Chondrocyte (in vitro differentiated cells): ENCODE results near the gene PRX. TPM values are rescaled to one million over a fixed set of nuclear protein-coding genes. Genes with fewer than 3 reads are reported as not detected.
A peak's percentile ranks its signal among the peaks of the same experiment; 100 is the strongest.

Source experiments
- DNase-seq: peaks from one replicate; pipeline ENCODE4 v3.0.0; 2021; ENCODE audit warnings: mixed read lengths, low spot score
- H3K27ac Mint-ChIP-seq: one replicate; pipeline ENCODE4 v1.8.0; 2021; ENCODE audit warnings: mild to moderate bottlenecking, moderate library complexity, mixed read lengths; ENCODE audit not compliant: unreplicated experiment
- H3K27me3 Mint-ChIP-seq: 2 replicates; pipeline ENCODE4 v1.8.0; 2021; ENCODE audit warnings: low read depth, mixed read lengths
- H3K36me3 Mint-ChIP-seq: 2 replicates; pipeline ENCODE4 v1.8.0; 2021; ENCODE audit warnings: low read depth, mixed read lengths
- H3K4me1 Mint-ChIP-seq: 2 replicates; pipeline ENCODE4 v1.8.0; 2021; ENCODE audit warnings: low read depth, mild to moderate bottlenecking, mixed read lengths
- H3K4me3 Mint-ChIP-seq: one replicate; pipeline ENCODE4 v1.8.0; 2021; ENCODE audit warnings: mild to moderate bottlenecking, moderate library complexity, mixed read lengths; ENCODE audit not compliant: unreplicated experiment
- H3K9me3 Mint-ChIP-seq: 2 replicates; pipeline ENCODE4 v1.8.0; 2021; ENCODE audit warnings: low read depth, mixed read lengths
- total RNA-seq: library from RNA; stranded (reverse); gene quantifications from 3 replicates; pipeline ENCODE4 v1.2.1, GENCODE V29; 2021
- TF ChIP-seq, protein P1 (sequence below): fragments of 200-600 bp; sonication (generic); IDR thresholded peaks from 2 replicates; pipeline ENCODE4 v1.5.0; 2021; ENCODE audit warnings: antibody characterized with exemption, mild to moderate bottlenecking, moderate library complexity

The PRX gene
- total RNA-seq, 1 donor from 2014 or later: 4.9 TPM

GRCh38 chr19:40415768-40416167 lies 2.6 kb upstream of the PRX start:
- Mint-ChIP-seq H3K27me3 (no peaks in the 10 kb centered on the region), H3K9me3 (no peaks in the 10 kb centered on the region), H3K27ac (peak overlapping the region; percentile 2), H3K4me1 (peaks cover 43% of the 10 kb centered on the region), H3K4me3 (no peak overlapping the region), H3K36me3 (no peaks in the 10 kb centered on the region)
- TF ChIP-seq, protein P1, sequence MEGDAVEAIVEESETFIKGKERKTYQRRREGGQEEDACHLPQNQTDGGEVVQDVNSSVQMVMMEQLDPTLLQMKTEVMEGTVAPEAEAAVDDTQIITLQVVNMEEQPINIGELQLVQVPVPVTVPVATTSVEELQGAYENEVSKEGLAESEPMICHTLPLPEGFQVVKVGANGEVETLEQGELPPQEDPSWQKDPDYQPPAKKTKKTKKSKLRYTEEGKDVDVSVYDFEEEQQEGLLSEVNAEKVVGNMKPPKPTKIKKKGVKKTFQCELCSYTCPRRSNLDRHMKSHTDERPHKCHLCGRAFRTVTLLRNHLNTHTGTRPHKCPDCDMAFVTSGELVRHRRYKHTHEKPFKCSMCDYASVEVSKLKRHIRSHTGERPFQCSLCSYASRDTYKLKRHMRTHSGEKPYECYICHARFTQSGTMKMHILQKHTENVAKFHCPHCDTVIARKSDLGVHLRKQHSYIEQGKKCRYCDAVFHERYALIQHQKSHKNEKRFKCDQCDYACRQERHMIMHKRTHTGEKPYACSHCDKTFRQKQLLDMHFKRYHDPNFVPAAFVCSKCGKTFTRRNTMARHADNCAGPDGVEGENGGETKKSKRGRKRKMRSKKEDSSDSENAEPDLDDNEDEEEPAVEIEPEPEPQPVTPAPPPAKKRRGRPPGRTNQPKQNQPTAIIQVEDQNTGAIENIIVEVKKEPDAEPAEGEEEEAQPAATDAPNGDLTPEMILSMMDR: no peak
- DNase-seq: no peak

DNA sequence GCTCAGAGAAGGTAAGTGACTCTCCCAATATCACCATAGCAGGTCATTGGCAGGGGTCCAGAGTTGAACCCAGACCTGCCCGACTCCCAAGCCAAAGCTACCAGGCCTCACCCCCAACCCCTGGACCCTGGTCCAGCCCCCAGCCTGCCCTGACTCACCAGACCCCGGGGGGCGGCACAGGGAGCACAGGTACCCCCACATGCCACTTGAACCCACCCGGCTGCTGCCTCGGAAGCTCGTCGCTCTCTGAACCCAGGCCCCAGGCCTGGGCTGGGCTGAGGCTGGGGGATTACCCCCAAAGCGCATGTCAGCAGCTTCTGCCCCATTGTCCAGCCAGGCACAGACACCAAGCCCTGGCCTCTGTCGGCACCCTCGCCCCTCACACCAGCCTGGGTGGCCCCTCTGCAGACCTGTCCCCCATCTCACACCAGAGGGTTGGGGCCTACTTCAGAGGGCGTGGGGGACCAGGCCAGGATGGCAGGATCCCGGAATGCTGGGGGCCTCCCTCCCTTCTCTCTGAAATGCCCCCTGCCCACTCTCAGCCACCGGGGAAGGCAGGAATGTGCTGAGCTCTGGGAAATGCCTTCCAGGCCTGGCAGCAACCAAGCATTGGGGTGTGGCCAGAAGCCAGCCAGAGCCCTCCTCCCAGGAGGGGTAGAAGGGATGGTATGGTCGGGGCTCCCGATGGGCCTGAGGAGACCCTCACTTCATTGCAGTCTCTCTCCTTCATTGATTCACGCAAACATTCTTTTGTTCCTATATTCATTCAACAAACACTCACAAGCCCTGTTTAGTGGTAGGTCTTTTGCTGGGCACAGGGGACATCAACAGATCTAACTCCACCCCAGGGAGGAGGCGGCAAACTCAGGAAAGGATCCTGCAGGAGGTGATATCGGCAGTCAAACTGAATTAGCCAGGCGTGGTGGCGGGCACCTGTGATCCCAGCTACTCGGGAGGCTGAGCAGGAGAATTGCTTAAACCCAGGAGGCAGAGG lies 1.7 kb upstream of the PRX start:
- no peak overlapping the region for H3K4me3 Mint-ChIP-seq
- H3K27ac Mint-ChIP-seq: no peak overlapping the region
- no peaks in the 10 kb centered on the region for H3K27me3 Mint-ChIP-seq
- TF ChIP-seq, protein P1: no peak
- no peaks in the 10 kb centered on the region for H3K36me3 Mint-ChIP-seq
- H3K9me3 Mint-ChIP-seq: no peaks in the 10 kb centered on the region
- H3K4me1 Mint-ChIP-seq: peaks cover 40% of the 10 kb centered on the region
- no peak for DNase-seq

DNA sequence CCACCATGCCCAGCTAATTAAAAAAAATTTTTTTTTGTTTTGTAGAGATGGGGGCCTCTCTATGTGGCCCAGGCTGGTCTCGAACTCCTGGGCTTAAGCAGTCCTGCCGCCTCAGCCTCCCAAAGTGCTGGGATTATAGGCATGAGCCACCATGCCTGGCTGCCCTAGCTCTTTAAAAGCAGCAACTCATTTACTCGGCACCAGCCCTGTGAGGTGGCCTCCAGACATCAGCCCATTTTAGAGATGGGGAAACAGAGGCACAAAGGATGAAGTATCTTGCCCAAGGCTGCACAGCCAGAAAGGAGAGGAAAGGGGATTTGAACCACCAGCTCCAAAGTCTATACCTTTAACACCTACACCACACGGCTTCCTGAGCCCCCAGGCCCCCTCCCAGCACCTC lies 312 bp downstream of the PRX start:
- H3K36me3 Mint-ChIP-seq: no peaks in the 10 kb centered on the region
- TF ChIP-seq, protein P1: no peak
- peaks cover 40% of the 10 kb centered on the region for H3K4me1 Mint-ChIP-seq
- no peak overlapping the region for H3K4me3 Mint-ChIP-seq
- H3K27me3 Mint-ChIP-seq: no peaks in the 10 kb centered on the region
- H3K9me3 Mint-ChIP-seq: no peaks in the 10 kb centered on the region
- DNase-seq: no peak
- no peak overlapping the region for H3K27ac Mint-ChIP-seq

DNA sequence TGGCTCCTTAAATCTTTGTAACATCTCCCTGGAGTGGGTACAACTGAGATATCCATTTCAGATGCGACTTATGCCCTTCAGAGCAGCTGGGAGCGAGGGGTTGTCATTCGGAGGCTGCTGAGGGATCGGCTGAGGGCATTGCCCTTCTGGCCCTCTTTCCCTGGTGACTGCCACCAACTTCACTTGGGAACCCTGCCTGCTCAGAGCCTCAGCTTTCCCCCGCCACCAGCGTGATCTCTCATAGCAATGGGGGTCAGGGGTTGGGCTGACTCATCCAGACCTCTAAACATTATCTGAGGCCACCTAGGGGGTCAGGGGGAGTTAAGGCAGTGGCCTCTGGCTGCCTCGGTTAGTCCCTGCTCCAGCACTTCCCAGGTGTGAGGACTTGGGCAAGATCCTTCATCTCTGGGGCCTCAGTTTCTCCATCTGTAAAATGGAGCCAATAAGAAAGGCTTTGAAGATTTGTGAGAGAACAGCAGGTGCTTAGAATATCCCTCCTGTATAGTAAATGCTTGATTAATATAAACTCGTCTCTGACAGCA lies 1.1 kb downstream of the PRX start:
- Mint-ChIP-seq H3K27ac (peak overlapping the region; percentile 51), H3K4me1 (peaks cover 37% of the 10 kb centered on the region), H3K27me3 (no peaks in the 10 kb centered on the region), H3K36me3 (no peaks in the 10 kb centered on the region), H3K9me3 (no peaks in the 10 kb centered on the region), H3K4me3 (no peak overlapping the region)
- TF ChIP-seq, protein P1: no peak
- DNase-seq: no peak

- no peaks in the 10 kb centered on the region for H3K9me3 Mint-ChIP-seq
- no peaks in the 10 kb centered on the region for H3K36me3 Mint-ChIP-seq
- peaks cover 34% of the 10 kb centered on the region for H3K4me1 Mint-ChIP-seq
- TF ChIP-seq, protein P1: no peak
- H3K4me3 Mint-ChIP-seq: no peak overlapping the region
- DNase-seq: no peak
- H3K27ac Mint-ChIP-seq: peak overlapping the region; percentile 22
- no peaks in the 10 kb centered on the region for H3K27me3 Mint-ChIP-seq
Measured at GRCh38 chr19:40411125-40411842, 1.9 kb downstream of the PRX start.
